SK-N-SH (cell line): ENCODE data around the gene FAM241A. TPM values are rescaled to one million over a fixed set of nuclear protein-coding genes. Genes with fewer than 3 reads are reported as not detected.

ENCODE experiments used
- CTCF ChIA-PET: fragments of 300-600, 350-600 bp; formaldehyde crosslinking; extraction: SDS; loops from one replicate; lab custom pipeline; 2021; lab: Yijun Ruan, JAX
- POLR2A ChIA-PET: fragments of 350-600 bp; sonication (Branson Sonifier 250); formaldehyde crosslinking; extraction: SDS; loops from one replicate; lab custom pipeline; 2020; ENCODE audit warnings: antibody characterized with exemption, inconsistent platforms; lab: Yijun Ruan, JAX
- DNase-seq: peaks from one replicate; pipeline ENCODE4 v3.0.0; 2012
- H2AFZ ChIP-seq: fragments of 200-600 bp; sonication (generic); 2 replicates; pipeline ENCODE4 v1.8.1; 2016; ENCODE audit warnings: antibody characterized with exemption, mild to moderate bottlenecking, low read depth
- H3F3A ChIP-seq: fragments of 200-600 bp; sonication (generic); replicated peaks from 2 replicates; pipeline ENCODE3; 2016; ENCODE audit warnings: antibody characterized with exemption, mild to moderate bottlenecking; ENCODE audit not compliant: insufficient read depth
- H3K27ac ChIP-seq, 2 experiments: fragments of 200-500 bp in 1 of 2; fragments of 200-600 bp in 1 of 2; sonication (Bioruptor generic) in 1 of 2; sonication (generic), shearing (Covaris generic) in 1 of 2; 2 replicates each; pipeline versions ENCODE4 v1.5.1 to v1.6.1; 2014 to 2016; ENCODE audit warnings: low read depth in 2 of 2, inconsistent platforms in 1 of 2, low read length in 1 of 2, mild to moderate bottlenecking in 1 of 2, mixed read lengths in 1 of 2
- H3K27me3 ChIP-seq: fragments of 200-600 bp; sonication (generic), shearing (Covaris generic); 2 replicates; pipeline ENCODE4 v1.6.1; 2016; ENCODE audit warnings: mixed run types; ENCODE audit not compliant: insufficient read depth
- H3K36me3 ChIP-seq, 2 experiments: fragments of 200-500 bp in 1 of 2; fragments of 200-600 bp in 1 of 2; sonication (Bioruptor generic) in 1 of 2; sonication (generic) in 1 of 2; replicated peaks in 1 of 2; 2 replicates each; pipeline versions ENCODE3 to v1.5.1; 2014 to 2016; ENCODE audit warnings: low read length in 1 of 2, mild to moderate bottlenecking in 1 of 2; ENCODE audit not compliant: insufficient read depth in 2 of 2, control insufficient read depth in 1 of 2
- H3K4me1 ChIP-seq, 2 experiments: fragments of 200-500 bp in 1 of 2; fragments of 200-600 bp in 1 of 2; sonication (Bioruptor generic) in 1 of 2; sonication (generic), shearing (Covaris generic) in 1 of 2; 2 replicates each; pipeline versions ENCODE4 v1.5.1 to v1.6.1; 2014 to 2016; ENCODE audit warnings: low read depth in 1 of 2, low read length in 1 of 2, mixed run types in 1 of 2; ENCODE audit not compliant: insufficient read depth in 2 of 2, control insufficient read depth in 1 of 2
- H3K4me2 ChIP-seq: fragments of 200-600 bp; sonication (generic), shearing (Covaris generic); 2 replicates; pipeline ENCODE4 v1.6.1; 2017; ENCODE audit warnings: mixed run types
- H3K4me3 ChIP-seq, 2 experiments: fragments of 200-500 bp in 1 of 2; fragments of 200-600 bp in 1 of 2; sonication (Bioruptor generic) in 1 of 2; sonication (generic), shearing (Covaris generic) in 1 of 2; 2 replicates each; pipeline versions ENCODE4 v1.5.1 to v1.8.1; 2014 to 2016; ENCODE audit warnings: low read depth in 2 of 2, inconsistent platforms in 1 of 2, low read length in 1 of 2, mild to moderate bottlenecking in 1 of 2, mixed read lengths in 1 of 2, moderate library complexity in 1 of 2
- H3K79me2 ChIP-seq: fragments of 200-600 bp; sonication (generic); 2 replicates; pipeline ENCODE4 v1.8.1; 2017; ENCODE audit warnings: mild to moderate bottlenecking; ENCODE audit not compliant: insufficient read depth
- H3K9ac ChIP-seq: fragments of 200-600 bp; sonication (generic); 2 replicates; pipeline ENCODE4 v1.6.1; 2017; ENCODE audit warnings: mixed run types
- H3K9me2 ChIP-seq: fragments of 200-600 bp; sonication (generic); 2 replicates; pipeline ENCODE4 v1.6.1; 2017; ENCODE audit warnings: mixed run types
- H3K9me3 ChIP-seq: fragments of 200-600 bp; sonication (generic); 2 replicates; pipeline ENCODE4 v1.6.1; 2017; ENCODE audit warnings: mixed run types, mild to moderate bottlenecking, moderate library complexity
- H4K20me1 ChIP-seq: fragments of 200-600 bp; sonication (generic); 2 replicates; pipeline ENCODE4 v1.6.1; 2017; ENCODE audit warnings: mild to moderate bottlenecking, mixed run types; ENCODE audit not compliant: insufficient read depth
- ELF1 ChIP-seq: IDR thresholded peaks from 2 replicates; pipeline ENCODE4 v1.4.0; 2012
- EP300 ChIP-seq, 2 experiments: IDR thresholded peaks; 2 replicates each; pipeline versions ENCODE4 v1.4.0 to v1.6.1; 2012; ENCODE audit warnings: borderline replicate concordance in 1 of 2, low read depth in 1 of 2, low read length in 1 of 2
- FOXM1 ChIP-seq: IDR thresholded peaks from 2 replicates; pipeline ENCODE4 v1.4.0; 2012; ENCODE audit warnings: low read depth, mild to moderate bottlenecking
- GABPA ChIP-seq: IDR thresholded peaks from 2 replicates; pipeline ENCODE4 v1.4.0; 2012; ENCODE audit warnings: low read depth, mild to moderate bottlenecking
- GATA2 ChIP-seq: sonication (generic); formaldehyde crosslinking; IDR thresholded peaks from 2 replicates; pipeline ENCODE4 v1.5.0; 2020; ENCODE audit warnings: mild to moderate bottlenecking, missing genetic modification reagents
- MAX ChIP-seq: IDR thresholded peaks from 2 replicates; pipeline ENCODE4 v1.4.0; 2012; ENCODE audit warnings: low read depth
- MXI1 ChIP-seq: IDR thresholded peaks from 2 replicates; pipeline ENCODE4 v1.6.1; 2012; ENCODE audit warnings: mild to moderate bottlenecking, low read depth, low read length, improper control_type of control experiment
- NRF1 ChIP-seq: IDR thresholded peaks from 2 replicates; pipeline ENCODE4 v1.6.1; 2012; ENCODE audit warnings: low read depth, mild to moderate bottlenecking, low read length
- POLR2AphosphoS5 ChIP-seq: IDR thresholded peaks from 2 replicates; pipeline ENCODE4 v1.6.1; 2012; ENCODE audit warnings: low read depth, low read length
- RCOR1 ChIP-seq: fragments of 150-350 bp; IDR thresholded peaks from 2 replicates; pipeline ENCODE4 v1.6.1; 2017; ENCODE audit warnings: antibody characterized with exemption, low read length
- REST ChIP-seq: IDR thresholded peaks from 2 replicates; pipeline ENCODE4 v1.6.1; 2012; ENCODE audit warnings: mild to moderate bottlenecking, low read depth, low read length, moderate library complexity
- RFX5 ChIP-seq: IDR thresholded peaks from 2 replicates; pipeline ENCODE4 v1.6.1; 2012; ENCODE audit warnings: mild to moderate bottlenecking, improper control_type of control experiment, low read length
- TEAD4 ChIP-seq: IDR thresholded peaks from 2 replicates; pipeline ENCODE4 v1.4.0; 2012; ENCODE audit warnings: mild to moderate bottlenecking, borderline replicate concordance; ENCODE audit not compliant: insufficient read depth
- WGBS: methylation state at CpG from one replicate; pipeline ENCODE4 v1.1.6; 2017; ENCODE audit warnings: low lambda C conversion rate; 5-methylcytosine and 5-hydroxymethylcytosine counted together
- polyA plus RNA-seq, 3 experiments: library from polyadenylated mRNA; depleted of rRNA; stranded (reverse); fragments of >200 nt; gene quantifications; 2 replicates each; pipeline ENCODE4 v1.2.3, GENCODE V29; 2012
- TF ChIP-seq, protein P1 (sequence below): fragments of 200-600 bp; sonication (generic); IDR thresholded peaks from 2 replicates; pipeline ENCODE4 v1.6.1; 2017; ENCODE audit warnings: antibody characterized with exemption, mild to moderate bottlenecking, moderate library complexity
- TF ChIP-seq, protein P2 (sequence below): IDR thresholded peaks from 2 replicates; pipeline ENCODE4; 2012
- TF ChIP-seq, protein P3 (sequence below): fragments of 150-350 bp; IDR thresholded peaks from 2 replicates; pipeline ENCODE4 v1.6.1; 2016; ENCODE audit warnings: mild to moderate bottlenecking, low read depth, low read length

Gene FAM241A
- polyA plus RNA-seq, 1 of the 3 experiments (the other 2 are of a cell fraction): 0.44 TPM

GRCh38 chr4:112142182-112142581 is 3.1 kb upstream of the FAM241A start:
- H3K36me3 ChIP-seq: no peaks in the 10 kb centered on the region
- no peak overlapping the region for H2AFZ ChIP-seq
- no peak for TF ChIP-seq TEAD4
- TF ChIP-seq MXI1: no peak
- TF ChIP-seq REST: no peak
- no peak for TF ChIP-seq POLR2AphosphoS5
- no peak for TF ChIP-seq RCOR1
- TF ChIP-seq, protein P1, sequence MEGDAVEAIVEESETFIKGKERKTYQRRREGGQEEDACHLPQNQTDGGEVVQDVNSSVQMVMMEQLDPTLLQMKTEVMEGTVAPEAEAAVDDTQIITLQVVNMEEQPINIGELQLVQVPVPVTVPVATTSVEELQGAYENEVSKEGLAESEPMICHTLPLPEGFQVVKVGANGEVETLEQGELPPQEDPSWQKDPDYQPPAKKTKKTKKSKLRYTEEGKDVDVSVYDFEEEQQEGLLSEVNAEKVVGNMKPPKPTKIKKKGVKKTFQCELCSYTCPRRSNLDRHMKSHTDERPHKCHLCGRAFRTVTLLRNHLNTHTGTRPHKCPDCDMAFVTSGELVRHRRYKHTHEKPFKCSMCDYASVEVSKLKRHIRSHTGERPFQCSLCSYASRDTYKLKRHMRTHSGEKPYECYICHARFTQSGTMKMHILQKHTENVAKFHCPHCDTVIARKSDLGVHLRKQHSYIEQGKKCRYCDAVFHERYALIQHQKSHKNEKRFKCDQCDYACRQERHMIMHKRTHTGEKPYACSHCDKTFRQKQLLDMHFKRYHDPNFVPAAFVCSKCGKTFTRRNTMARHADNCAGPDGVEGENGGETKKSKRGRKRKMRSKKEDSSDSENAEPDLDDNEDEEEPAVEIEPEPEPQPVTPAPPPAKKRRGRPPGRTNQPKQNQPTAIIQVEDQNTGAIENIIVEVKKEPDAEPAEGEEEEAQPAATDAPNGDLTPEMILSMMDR: no peak
- TF ChIP-seq RFX5: no peak
- TF ChIP-seq MAX: no peak
- H3K27me3 ChIP-seq: no peaks in the 10 kb centered on the region
- DNase-seq: no peak
- no peaks in the 10 kb centered on the region for H3F3A ChIP-seq
- no peaks in the 10 kb centered on the region for H3K9me3 ChIP-seq
- POLR2A ChIA-PET: no interaction called here
- H3K79me2 ChIP-seq: no peaks in the 10 kb centered on the region
- 85% methylated on average over 2 of the region's 2 CpGs for WGBS
- H3K27ac ChIP-seq: no peak overlapping the region
- no peaks in the 10 kb centered on the region for H3K9me2 ChIP-seq
- H3K9ac ChIP-seq: no peak overlapping the region
- H4K20me1 ChIP-seq: no peaks in the 10 kb centered on the region
- no peak overlapping the region for H3K4me2 ChIP-seq
- CTCF ChIA-PET: interaction anchor here (1.2 to 1.6 kb wide), 2 partner anchors 10 to 43 kb away, joined by 3 to 7 read pairs; no protein-coding TSS in a partner anchor
- peaks cover 0 to 2% of the 10 kb centered on the region in 2 experiments; a peak in 3 of 4 replicates for H3K4me1 ChIP-seq
- H3K4me3 ChIP-seq: no peak overlapping the region

DNA sequence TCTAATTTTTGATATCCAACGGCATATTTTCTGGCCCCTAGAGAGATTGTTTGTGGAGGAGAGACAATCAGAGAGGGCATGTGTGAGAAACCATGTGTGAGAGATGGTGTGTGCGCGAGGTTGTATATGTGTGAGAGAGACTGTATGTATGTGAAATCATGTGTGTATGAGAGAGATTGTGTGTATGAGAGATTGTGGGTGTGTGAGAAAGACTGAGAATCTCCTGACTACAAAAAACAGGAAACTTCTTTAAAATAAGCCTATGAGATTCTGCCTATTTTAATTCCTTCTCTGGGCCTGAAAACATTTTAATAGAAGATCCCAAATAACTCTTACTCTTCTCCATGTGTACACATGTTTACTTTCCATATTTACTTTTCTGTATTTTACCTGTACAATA is 1.5 kb upstream of the FAM241A start:
- ChIA-PET CTCF (no interaction called here), POLR2A (no interaction called here)
- no peak overlapping the region for H2AFZ ChIP-seq
- no peak for TF ChIP-seq MXI1
- TF ChIP-seq FOXM1: no peak
- no peak for TF ChIP-seq NRF1
- no peak for TF ChIP-seq ELF1
- no peak for TF ChIP-seq GABPA
- TF ChIP-seq, protein P2, sequence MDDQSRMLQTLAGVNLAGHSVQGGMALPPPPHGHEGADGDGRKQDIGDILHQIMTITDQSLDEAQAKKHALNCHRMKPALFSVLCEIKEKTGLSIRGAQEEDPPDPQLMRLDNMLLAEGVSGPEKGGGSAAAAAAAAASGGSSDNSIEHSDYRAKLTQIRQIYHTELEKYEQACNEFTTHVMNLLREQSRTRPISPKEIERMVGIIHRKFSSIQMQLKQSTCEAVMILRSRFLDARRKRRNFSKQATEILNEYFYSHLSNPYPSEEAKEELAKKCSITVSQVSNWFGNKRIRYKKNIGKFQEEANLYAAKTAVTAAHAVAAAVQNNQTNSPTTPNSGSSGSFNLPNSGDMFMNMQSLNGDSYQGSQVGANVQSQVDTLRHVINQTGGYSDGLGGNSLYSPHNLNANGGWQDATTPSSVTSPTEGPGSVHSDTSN: no peak
- TF ChIP-seq, protein P1: no peak
- TF ChIP-seq, protein P3, sequence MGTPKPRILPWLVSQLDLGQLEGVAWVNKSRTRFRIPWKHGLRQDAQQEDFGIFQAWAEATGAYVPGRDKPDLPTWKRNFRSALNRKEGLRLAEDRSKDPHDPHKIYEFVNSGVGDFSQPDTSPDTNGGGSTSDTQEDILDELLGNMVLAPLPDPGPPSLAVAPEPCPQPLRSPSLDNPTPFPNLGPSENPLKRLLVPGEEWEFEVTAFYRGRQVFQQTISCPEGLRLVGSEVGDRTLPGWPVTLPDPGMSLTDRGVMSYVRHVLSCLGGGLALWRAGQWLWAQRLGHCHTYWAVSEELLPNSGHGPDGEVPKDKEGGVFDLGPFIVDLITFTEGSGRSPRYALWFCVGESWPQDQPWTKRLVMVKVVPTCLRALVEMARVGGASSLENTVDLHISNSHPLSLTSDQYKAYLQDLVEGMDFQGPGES: no peak
- TF ChIP-seq TEAD4: no peak
- TF ChIP-seq POLR2AphosphoS5: no peak
- TF ChIP-seq GATA2 (CRISPR knock-in tag): no peak
- no peak for TF ChIP-seq RCOR1
- no peak for TF ChIP-seq EP300 (IDR thresholded peaks at IDR 0.05; ENCODE audit: borderline replicate concordance in 1 of 2, low read depth in 1 of 2, low read length in 1 of 2)
- TF ChIP-seq MAX: no peak

More for the DNA sequence above, 1.5 kb upstream of the FAM241A start:
- H3F3A ChIP-seq: no peaks in the 10 kb centered on the region
- H3K27me3 ChIP-seq: no peaks in the 10 kb centered on the region
- no peaks in the 10 kb centered on the region for H4K20me1 ChIP-seq
- H3K9me2 ChIP-seq: no peaks in the 10 kb centered on the region
- 85% methylated on average over 3 of the region's 3 CpGs for WGBS
- no peaks in the 10 kb centered on the region for H3K9me3 ChIP-seq
- H3K27ac ChIP-seq: no peak overlapping the region
- no peak for DNase-seq
- peaks cover 2 to 3% of the 10 kb centered on the region in 2 experiments; a peak in 3 of 4 replicates for H3K4me1 ChIP-seq
- no peak overlapping the region for H3K4me2 ChIP-seq
- H3K9ac ChIP-seq: no peak overlapping the region
- no peaks in the 10 kb centered on the region for H3K36me3 ChIP-seq
- H3K4me3 ChIP-seq: no peak overlapping the region
- no peaks in the 10 kb centered on the region for H3K79me2 ChIP-seq
